GM19324 (cell line): ENCODE measurements around the gene ATP1B1.
"Not testable (repeated sequence)": the region's sequence is repeated elsewhere in the genome, so short reads cannot be mapped to it uniquely, and the experiment has no call there.

ENCODE experiments used
- ATAC-seq: cut with Tn5 transposase; IDR thresholded peaks from one replicate; pipeline ENCODE4 v1.9.1; 2021; ENCODE audit warnings: mild to moderate bottlenecking, moderate library complexity; ENCODE audit not compliant: unreplicated experiment, low FRiP score

ATP1B1 gene

GRCh38 chr1:169113613-169114119 lies 7.2 kb downstream of the ATP1B1 start:
- ATAC-seq = no peak

- ATAC-seq = peak; percentile 62
These were observed 9.5 kb downstream of the ATP1B1 start for GRCh38 chr1:169115891-169116585.

- no peak for ATAC-seq
These were observed 10.5 kb downstream of the ATP1B1 start for GRCh38 chr1:169117014-169117413.

- ATAC-seq = no peak
These were observed 11.1 kb downstream of the ATP1B1 start for GRCh38 chr1:169117599-169117998.

GRCh38 chr1:169118227-169118626 lies 11.7 kb downstream of the ATP1B1 start:
- no peak for ATAC-seq

- ATAC-seq = no peak
These were observed 12.9 kb downstream of the ATP1B1 start for GRCh38 chr1:169119405-169119804.

- no peak for ATAC-seq
These were observed 13.6 kb downstream of the ATP1B1 start for GRCh38 chr1:169120066-169120465.

- no peak for ATAC-seq
These were observed 14.8 kb downstream of the ATP1B1 start for GRCh38 chr1:169121146-169121923.

- no peak for ATAC-seq
These were observed 16.5 kb downstream of the ATP1B1 start for GRCh38 chr1:169122976-169123375.

- ATAC-seq = no peak
These were observed 18.0 kb downstream of the ATP1B1 start for GRCh38 chr1:169124459-169124858.

GRCh38 chr1:169125597-169125996 lies 19.1 kb downstream of the ATP1B1 start:
- ATAC-seq = not testable (repeated sequence)

- no peak for ATAC-seq
These were observed 19.8 kb downstream of the ATP1B1 start for GRCh38 chr1:169126335-169126734.

GRCh38 chr1:169127305-169127704 lies 20.8 kb downstream of the ATP1B1 start:
- no peak for ATAC-seq

GRCh38 chr1:169128562-169128961 lies 22.1 kb downstream of the ATP1B1 start:
- ATAC-seq = no peak

- ATAC-seq = no peak
These were observed 22.8 kb downstream of the ATP1B1 start for GRCh38 chr1:169129109-169129784.

GRCh38 chr1:169130683-169131082 lies 24.2 kb downstream of the ATP1B1 start:
- no peak for ATAC-seq

GRCh38 chr1:169132512-169133227 lies 26.2 kb downstream of the ATP1B1 start:
- ATAC-seq = no peak

GRCh38 chr1:169133228-169133576 lies 26.7 kb downstream of the ATP1B1 start:
- ATAC-seq = no peak

GRCh38 chr1:169133801-169134502 lies 27.5 kb downstream of the ATP1B1 start:
- ATAC-seq = no peak

- no peak for ATAC-seq
These were observed 30.9 kb downstream of the ATP1B1 start for GRCh38 chr1:169137357-169137756.
